GM21619 (cell line): ENCODE measurements around the gene FAM83B.
"Not testable (repeated sequence)": the region's sequence is repeated elsewhere in the genome, so short reads cannot be mapped to it uniquely, and the experiment has no call there.

Experiments
- ATAC-seq: cut with Tn5 transposase; IDR thresholded peaks from one replicate; pipeline ENCODE4 v1.9.1; 2021; ENCODE audit not compliant: unreplicated experiment

Gene FAM83B, protein sequence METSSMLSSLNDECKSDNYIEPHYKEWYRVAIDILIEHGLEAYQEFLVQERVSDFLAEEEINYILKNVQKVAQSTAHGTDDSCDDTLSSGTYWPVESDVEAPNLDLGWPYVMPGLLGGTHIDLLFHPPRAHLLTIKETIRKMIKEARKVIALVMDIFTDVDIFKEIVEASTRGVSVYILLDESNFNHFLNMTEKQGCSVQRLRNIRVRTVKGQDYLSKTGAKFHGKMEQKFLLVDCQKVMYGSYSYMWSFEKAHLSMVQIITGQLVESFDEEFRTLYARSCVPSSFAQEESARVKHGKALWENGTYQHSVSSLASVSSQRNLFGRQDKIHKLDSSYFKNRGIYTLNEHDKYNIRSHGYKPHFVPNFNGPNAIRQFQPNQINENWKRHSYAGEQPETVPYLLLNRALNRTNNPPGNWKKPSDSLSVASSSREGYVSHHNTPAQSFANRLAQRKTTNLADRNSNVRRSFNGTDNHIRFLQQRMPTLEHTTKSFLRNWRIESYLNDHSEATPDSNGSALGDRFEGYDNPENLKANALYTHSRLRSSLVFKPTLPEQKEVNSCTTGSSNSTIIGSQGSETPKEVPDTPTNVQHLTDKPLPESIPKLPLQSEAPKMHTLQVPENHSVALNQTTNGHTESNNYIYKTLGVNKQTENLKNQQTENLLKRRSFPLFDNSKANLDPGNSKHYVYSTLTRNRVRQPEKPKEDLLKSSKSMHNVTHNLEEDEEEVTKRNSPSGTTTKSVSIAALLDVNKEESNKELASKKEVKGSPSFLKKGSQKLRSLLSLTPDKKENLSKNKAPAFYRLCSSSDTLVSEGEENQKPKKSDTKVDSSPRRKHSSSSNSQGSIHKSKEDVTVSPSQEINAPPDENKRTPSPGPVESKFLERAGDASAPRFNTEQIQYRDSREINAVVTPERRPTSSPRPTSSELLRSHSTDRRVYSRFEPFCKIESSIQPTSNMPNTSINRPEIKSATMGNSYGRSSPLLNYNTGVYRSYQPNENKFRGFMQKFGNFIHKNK

DNA sequence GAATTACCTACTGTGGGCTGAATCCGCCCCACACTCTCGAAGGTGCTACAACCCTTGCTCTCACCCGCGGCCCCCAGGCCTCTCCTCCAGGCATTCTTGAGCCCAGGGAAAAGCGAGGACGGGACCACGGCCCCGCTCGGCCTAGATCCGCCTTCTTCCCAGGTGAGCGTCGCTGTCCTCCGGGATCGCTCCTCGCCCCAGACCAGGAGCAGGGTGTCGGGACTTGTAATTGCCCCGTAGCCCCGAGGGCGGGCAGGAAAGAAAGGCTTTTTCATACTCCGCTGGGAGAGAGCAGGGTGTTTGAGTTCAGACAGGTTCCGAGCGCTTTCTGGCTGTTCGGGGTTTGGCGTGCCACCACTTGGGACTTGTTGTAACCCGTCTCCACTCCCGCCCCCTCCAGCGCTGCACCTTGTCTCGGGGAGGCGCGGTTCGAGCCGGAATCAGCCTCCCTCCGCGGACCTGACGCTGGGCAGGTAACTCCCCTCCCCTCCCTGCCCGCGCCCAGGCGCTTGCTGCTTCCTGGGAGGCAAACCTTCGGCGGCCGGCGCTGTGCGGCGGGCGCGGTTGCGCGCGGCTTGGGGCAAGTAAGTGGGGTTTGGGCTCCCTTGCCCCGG lies at the start of gene FAM83B:
FAM83B (plus strand) TSS at position 529 of the 614 bp plus-strand sequence. CDS start 23,476 bp downstream, outside the sequence.
- no peak for ATAC-seq

DNA sequence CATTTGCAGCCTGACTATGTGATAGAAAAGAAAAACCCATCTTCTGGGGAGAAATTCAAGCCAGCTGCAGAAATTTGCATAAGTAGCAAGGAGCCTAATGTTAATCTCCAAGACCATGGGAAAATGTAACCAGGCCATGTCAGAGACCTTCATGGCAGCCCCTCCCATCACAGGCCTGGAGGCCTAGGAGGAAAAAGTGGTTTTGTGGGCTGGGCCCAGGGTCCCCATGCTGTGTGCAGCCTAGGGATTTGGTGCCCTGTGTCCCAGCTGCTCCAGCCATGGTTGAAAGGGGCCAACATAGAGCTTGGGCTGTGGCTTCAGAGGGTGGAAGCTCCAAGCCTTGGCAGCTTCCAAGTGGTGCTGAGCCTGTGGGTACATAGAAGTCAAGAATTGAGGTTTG lies 49.7 kb upstream of the FAM83B start:
- not testable (repeated sequence) for ATAC-seq

DNA sequence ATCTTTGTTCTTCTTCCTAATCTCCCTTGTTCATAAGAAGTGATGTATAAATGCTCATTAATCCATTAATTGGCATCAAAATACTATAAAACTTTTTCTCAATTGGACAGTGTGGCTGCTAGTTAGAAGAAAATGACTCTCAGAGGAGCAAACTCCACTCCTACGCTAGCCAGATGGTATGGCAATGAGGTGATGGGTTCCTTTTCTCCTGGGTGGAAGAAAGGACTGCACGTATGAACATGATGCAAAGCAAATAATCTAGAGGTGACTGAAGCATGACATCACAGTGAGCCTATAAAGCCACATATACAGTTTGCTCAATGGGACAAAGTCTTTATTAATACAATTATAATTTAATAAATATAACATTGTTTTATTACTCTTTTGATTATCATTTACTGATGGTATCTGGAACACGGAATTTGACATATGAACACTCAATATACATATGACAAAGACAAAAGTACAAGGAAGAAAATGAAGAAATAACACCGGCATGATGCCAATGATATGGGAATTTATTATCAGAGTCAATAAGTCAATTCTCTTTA lies 46.4 kb upstream of the FAM83B start:
- no peak for ATAC-seq

DNA sequence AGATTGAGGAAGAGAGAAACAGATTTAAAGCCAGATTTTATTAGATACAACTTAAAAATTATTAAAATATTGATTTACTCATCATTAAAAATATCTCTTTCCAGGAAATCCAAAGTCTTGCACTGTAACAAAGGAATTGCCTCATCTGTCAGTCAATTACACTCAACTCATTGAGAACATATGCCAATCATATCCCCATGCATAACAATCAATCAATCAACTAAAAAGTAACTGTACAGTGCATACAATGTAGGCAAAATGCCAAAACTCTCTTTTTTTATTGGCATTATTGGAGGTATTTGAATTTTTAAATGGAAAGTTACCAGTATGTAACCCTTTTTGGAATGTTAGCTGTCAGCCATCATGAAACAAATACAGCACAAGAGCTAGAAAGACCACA lies 45.3 kb upstream of the FAM83B start:
- no peak for ATAC-seq

DNA sequence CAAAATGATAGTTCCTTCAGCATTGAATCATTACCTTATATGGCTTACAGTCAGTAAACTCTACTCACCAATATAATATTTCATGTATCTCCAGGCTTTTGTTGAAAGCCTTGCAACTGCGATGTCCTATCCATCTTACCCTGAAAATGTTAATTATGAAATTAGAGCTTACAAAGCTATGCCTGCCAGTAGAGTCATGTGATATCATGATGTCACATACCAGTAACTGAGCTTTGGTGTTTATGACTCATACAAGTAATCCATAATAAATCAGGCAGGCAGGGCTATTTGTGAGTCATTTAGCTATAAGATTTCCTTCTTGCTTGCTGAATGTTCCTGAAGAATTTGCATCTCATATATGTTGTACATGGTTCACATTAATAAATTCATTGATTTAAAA lies 44.9 kb upstream of the FAM83B start:
- ATAC-seq = no peak

DNA sequence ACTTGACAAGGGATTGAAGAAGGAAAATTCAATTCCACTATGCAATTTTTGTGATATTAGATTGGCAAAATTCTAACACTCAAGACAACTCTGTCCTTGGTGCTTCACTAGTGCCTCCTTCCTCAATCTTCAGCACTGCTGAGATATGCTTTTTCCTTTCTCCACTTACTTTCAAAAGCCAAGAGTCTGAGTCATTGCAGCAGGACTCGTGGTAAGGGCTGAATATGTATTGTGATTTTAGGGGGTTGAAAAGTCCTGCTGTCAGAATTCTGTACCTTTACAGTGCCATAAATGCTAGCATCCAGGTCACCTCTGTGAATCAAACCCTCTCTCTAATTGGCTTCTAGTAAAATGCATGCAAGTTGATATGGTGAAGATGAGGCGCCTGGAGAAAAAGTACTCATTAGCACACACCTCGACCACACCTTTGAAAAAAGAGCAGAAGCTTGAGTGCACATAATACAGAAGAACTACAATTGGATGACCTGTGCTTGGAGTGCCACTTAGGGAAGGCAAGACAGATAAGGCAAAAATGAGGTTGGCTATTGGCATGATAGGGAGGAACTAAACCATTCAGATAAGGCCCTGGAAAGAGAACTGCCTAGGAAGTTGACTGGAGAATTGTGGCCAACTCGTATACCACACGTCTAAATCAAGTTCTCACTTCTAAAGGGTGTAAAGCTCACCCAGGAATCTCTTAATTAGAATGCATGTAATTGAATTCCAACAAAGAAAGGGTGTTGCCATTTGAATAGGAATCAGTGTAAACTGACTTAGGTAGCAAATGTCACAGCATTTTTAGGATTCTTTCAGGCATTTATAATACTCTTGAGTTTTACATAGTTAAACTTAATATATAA lies 43.6 kb upstream of the FAM83B start:
- ATAC-seq = no peak

DNA sequence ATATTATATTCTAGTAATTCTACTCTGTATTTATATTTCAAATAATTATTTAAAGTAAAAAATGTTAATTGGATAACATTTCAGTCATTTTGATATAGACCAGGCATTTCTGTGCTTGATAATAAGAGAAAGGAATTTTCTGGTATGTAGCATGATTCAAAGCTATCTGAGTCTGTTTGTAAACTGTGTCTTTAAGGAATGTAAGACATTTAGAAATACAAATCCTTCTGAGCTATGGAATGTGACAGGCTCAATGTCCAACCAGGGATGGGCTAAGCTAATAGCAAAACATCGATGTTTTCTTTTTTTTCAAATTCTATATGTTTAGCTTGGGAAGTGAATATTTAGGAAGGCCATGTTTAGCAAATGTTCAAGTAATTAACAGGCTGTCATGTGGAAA lies 41.5 kb upstream of the FAM83B start:
- ATAC-seq = no peak

DNA sequence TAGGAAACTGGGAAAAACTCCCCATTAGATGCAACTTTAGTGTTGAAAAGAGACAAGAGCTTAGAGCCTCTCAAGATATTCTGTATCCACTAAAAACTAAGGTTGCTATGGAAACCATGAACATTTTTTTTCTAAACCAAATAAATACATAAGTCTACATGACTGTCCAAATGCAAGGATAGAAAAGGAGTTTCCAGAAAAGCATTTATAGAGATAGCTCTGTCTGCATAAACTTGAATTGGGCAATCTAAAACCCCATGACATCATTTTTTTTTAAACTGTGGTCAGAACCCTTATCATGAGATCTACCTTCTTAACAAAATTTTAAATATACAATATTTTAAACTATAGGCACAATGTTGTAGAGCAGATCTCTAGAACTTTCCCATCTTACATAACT lies 36.4 kb upstream of the FAM83B start:
- no peak for ATAC-seq

DNA sequence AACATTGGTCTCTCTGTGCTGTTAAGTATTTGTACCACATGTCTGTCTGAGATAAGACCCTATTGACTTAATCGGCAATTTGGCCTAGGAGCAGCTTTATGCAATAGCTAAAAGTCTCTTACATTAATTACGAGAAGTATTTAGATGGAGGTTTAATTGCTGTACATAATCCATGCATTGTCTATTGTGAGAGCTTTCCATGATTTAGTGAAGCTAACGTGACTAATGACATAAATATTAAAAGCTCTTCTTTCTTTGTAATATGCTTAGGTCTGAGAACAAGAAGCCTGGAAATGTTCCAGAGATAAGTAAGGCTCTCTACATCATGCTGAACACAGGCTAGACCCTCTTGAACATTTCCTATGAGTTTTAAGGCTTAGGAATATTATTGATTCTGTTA lies 32.7 kb upstream of the FAM83B start:
- ATAC-seq = no peak

DNA sequence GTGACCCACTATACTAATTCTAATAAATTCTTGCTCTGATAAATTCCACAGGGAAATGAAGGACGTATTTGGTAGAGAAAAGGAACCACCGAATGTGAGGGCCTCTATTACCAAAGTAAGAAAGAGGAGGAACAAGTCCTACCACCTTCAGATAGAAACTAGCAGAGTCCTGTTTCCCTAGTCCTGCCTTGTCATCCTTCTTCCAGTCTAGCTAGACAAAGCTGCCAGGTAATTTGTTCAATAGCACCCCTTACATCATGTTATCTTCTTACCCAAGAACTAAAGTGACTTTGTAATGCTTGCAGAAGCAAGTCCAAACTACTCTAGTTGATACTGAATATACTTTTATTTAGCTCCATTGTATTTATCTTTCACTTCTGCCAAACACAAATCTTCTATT lies 29.3 kb upstream of the FAM83B start:
- no peak for ATAC-seq

DNA sequence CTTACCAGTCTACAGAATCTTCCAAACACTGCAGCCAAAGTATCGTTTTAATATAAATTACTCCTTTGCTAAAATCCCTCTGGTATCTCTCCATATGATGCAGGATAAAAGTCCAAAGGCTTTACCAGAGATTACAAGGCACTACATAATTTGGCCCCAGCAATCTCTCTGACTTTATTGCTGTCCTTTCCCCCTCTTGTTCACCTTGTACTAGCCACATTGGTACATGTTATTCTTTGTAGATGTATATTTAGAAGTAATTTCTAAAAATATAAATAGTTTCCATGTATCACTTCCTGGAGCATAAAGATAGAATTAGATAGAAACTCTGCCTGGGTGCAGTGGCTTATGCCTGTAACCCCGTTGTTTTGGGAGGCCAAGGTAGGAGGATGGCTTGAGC lies 28.7 kb upstream of the FAM83B start:
- no peak for ATAC-seq

DNA sequence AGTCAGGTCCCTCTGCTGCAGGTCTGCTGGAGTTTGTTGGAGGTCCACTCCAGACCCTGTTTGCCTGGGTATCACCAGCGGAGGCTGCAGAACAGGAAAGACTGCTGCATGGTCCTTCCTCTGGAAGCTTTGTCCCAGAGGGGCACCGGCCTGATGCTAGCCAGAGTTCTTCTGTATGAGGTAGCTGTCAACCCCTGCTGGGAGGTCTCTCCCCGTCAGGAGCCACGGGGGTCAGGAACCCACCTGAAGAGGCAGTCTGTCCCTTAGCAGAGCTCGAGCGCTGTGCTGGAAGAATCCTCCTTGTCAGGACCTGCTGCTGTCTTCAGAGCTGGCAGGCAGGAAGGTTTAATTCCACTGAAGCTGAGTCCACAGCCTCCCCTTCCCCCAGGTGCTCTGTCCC lies 22.3 kb upstream of the FAM83B start:
- not testable (repeated sequence) for ATAC-seq

DNA sequence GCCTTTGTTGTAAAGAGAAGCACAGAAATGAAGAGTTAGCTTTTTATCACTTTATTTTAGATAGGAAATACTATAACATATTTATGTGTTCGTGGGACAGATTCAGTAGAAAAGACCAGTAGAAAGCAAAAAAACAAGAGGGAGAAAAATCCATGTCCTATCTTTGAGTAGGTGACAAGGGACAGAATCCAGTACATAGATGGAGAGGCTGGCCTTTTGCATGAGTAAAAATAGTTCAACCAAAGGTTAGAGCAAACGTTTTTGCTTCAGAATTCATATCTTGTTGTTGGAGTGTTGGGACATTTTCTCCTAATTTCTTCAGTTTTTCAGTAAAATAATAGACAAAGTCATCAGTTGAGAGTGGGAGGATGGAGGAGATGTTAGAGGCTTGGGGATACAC lies 19.6 kb upstream of the FAM83B start:
- no peak for ATAC-seq

DNA sequence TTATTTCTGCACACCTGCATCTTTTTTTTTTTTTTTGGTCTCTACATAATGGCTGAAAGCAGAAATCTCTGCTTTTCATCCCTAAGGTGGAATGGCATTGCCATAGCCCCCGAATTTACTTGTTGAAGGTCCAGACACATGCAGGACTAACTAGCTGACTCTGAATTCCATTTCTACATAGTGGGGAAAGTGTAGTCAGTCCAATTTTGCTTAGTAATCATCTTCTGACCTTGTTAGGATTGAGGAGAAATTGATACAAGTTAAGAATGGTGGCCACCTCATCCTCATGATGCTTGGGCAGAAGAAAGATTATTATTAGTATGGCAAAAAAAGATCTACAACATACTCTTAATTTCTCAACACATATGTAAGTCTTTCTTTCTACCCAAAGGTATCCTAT lies 16.4 kb upstream of the FAM83B start:
- no peak for ATAC-seq

DNA sequence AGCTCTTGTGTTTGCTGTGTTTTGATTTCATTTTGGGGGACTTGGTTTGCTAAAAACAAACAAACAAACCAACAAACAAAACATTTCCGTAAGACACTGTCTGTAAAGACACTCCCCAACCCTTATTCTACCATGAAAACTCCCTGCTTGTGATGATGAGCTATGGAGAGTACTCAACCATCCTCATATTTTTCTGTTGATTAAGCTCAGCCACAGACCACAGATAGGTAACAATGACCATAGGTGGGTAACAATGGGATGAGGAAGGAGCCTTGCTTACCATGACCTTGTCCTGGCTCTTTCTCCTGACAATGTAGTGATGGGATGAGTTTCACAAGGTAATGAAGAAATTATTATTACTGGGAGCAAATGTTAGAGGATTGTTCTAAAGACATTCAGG lies 11.4 kb upstream of the FAM83B start:
- ATAC-seq = no peak

DNA sequence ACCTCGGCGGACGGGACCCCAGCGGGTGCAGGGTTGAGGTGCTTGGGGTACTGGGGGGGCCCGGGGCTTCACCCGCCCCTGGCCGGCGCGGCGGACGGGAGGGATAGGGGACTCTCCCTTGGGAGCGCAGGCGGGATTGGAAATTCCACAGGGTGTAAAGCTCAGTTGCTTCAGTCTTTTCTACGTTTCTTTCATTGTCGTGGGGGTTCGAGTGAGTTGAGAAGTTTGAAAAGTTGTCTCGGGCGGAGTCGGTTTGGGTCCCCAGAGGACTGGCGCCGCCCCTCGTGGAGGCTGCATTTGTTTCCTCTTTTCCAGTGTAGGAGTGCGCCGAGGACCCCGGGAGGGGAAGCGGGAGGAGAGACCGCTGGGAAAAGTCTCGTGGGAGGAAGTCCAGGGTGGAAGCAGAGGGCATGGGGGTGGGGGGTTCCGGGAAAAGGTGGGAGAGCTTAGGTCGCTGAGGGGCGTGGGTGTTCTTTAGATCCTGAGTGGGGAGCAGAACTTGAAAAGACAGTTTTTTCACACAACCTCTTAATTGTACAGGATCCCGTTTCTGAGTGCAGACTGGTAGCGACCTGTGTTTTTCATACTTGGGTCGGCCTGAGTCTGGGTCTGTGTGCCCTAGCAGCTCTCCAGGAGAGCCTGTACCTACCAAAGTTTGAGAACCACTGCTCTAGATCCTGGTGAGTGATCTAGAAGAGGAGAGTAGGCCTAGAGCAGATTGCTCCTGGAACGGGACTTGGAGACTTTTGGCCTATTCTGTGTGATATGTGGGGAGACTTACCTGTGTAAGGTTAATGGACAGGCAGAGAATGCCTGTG lies 495 bp downstream of the FAM83B start:
- ATAC-seq = no peak

DNA sequence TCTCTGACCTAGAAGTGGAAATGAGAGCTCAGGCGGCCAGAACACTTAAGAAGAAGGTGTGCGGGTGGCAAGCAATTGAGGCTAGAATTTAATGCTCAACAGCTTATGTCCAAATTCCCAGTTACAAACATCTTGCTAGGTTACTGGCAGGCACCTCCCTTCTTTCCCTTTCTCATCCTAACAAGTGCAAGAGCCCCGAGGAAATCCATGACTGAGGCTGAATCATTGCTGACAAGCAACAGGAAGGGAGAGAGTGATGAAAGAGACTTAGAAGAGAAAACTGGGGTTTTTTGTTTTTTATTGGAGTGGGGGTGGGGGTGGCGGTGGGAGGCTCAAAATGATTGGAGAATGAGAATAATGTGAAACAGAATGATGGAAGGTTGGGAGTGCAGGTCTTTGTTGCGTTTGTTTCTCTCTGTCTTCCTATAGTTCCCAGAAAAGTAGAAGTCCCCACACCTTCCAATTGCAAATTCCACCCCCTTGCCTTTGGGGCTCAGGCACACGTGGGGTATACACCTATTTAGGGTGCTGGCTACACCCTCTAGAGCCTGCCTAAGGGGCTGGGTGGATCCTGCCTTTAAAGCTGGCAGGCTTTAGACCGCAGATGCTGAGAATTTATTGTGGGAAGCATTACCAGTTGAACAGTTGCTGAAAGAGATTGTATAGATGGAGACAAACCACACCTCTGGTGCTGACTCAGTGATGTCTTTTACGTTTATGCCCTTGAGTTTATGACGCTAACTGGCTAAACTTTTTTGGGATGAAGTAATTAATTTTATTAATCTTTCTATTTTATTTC lies 1.4 kb downstream of the FAM83B start:
- no peak for ATAC-seq

DNA sequence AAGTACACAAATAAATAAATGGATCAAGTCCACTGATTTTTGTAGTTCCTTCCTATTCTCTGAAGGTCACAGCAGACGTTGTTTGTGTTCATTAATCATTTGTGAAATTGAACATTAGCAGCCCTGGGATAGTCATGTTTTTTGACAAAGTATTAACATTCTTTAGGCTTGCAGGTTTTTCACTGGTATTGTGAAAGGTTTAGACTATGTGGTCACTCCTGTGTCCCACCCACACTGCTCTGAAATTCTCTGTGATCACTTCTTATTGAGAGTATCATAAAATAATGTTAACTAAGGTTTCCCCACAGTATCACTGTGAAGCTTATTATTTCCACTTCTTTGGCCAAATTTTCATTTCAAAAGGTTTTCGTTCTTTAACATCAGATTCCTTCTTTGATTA lies 3.5 kb downstream of the FAM83B start:
- no peak for ATAC-seq

DNA sequence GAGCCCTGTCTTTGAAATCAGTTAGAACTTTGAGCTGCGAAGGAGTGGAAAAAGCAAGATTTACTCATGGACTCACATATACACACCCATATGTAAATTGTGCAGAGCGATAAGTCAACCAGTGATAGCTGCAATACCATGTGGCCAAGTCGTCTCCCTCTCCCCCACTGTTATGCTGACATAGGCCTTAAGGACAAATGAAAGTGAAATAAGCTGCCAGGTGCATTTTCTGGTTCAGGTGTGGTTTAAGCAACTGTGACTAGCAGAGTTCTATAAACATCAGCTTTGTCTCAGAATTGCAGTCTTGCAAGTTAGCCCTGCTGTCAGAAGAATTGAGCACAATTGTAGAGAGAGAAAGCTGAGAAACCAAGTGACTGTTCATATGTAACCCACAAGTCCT lies 9.6 kb downstream of the FAM83B start:
- ATAC-seq = no peak
